IMR-90 (cell line): ENCODE data around the gene SPAG7. TPM values are rescaled to one million over a fixed set of nuclear protein-coding genes. Genes with fewer than 3 reads are reported as not detected.

Experiments
- ATAC-seq: fragments of 200-7000 bp; cut with Tn5 transposase; 2 replicates; pipeline ENCODE4 v1.9.1; 2020; ENCODE audit warnings: low read depth, mild to moderate bottlenecking, moderate library complexity
- BruUV-seq: library from RNA; stranded (reverse); fragments of 400-500 nt; replicated peaks from 2 replicates; lab custom pipeline; 2021; lab: Mats Ljungman, UMichigan
- CTCF ChIA-PET: fragments of 300-600 bp; formaldehyde crosslinking; extraction: SDS; loops from one replicate; lab custom pipeline; 2021; ENCODE audit warnings: antibody characterized with exemption; lab: Yijun Ruan, JAX
- POLR2A ChIA-PET: fragments of 300-600 bp; sonication (Branson Sonifier 250); formaldehyde crosslinking; loops from one replicate; lab custom pipeline; 2022; ENCODE audit warnings: antibody characterized with exemption; ENCODE audit not compliant: unreplicated experiment; lab: Charles Lee
- DNase-seq: peaks from one replicate; pipeline ENCODE4 v3.0.0; 2013
- H2AFZ ChIP-seq: replicated peaks from 2 replicates; pipeline ENCODE3; 2013; ENCODE audit warnings: low read length, mild to moderate bottlenecking; ENCODE audit not compliant: poor library complexity
- H2AK5ac ChIP-seq: 2 replicates; pipeline ENCODE4 v1.6.1; 2013; ENCODE audit warnings: low read depth, low read length, inconsistent platforms
- H2AK9ac ChIP-seq: replicated peaks from 2 replicates; pipeline ENCODE3; 2013; ENCODE audit warnings: mild to moderate bottlenecking, low read depth, low read length, moderate library complexity; ENCODE audit not compliant: poor library complexity
- H2BK120ac ChIP-seq: 2 replicates; pipeline ENCODE4 v1.6.1; 2013; ENCODE audit warnings: low read depth, low read length, inconsistent platforms
- H2BK15ac ChIP-seq: 3 replicates; pipeline ENCODE4 v1.6.1; 2013; ENCODE audit warnings: low read depth, low read length, inconsistent platforms
- H2BK20ac ChIP-seq: 2 replicates; pipeline ENCODE4 v1.6.1; 2013; ENCODE audit warnings: low read depth, mild to moderate bottlenecking, inconsistent platforms, low read length, moderate library complexity
- H2BK5ac ChIP-seq: 2 replicates; pipeline ENCODE4 v1.6.1; 2013; ENCODE audit warnings: mild to moderate bottlenecking, low read depth, low read length, inconsistent platforms; ENCODE audit not compliant: poor library complexity, severe bottlenecking
- H3K14ac ChIP-seq: replicated peaks from 2 replicates; pipeline ENCODE4 v1.6.1; 2013; ENCODE audit warnings: low read depth, low read length, inconsistent platforms
- H3K18ac ChIP-seq: 2 replicates; pipeline ENCODE4 v1.6.1; 2013; ENCODE audit warnings: low read depth, low read length, control low read depth
- H3K23ac ChIP-seq: 2 replicates; pipeline ENCODE4 v1.6.1; 2013; ENCODE audit warnings: low read depth, low read length, inconsistent platforms
- H3K27ac ChIP-seq: 2 replicates; pipeline ENCODE4 v1.5.1; 2013; ENCODE audit warnings: mild to moderate bottlenecking, control low read depth, low read length; ENCODE audit not compliant: insufficient read depth
- H3K27me3 ChIP-seq: 2 replicates; pipeline ENCODE4 v1.6.1; 2013; ENCODE audit warnings: low read length; ENCODE audit not compliant: control insufficient read depth, insufficient read depth
- H3K36me3 ChIP-seq: 2 replicates; pipeline ENCODE4 v1.6.1; 2013; ENCODE audit warnings: low read length, mixed read lengths; ENCODE audit not compliant: control insufficient read depth, insufficient read depth
- H3K4ac ChIP-seq: 2 replicates; pipeline ENCODE4 v1.6.1; 2013; ENCODE audit warnings: low read depth, low read length, inconsistent platforms
- H3K4me1 ChIP-seq: 2 replicates; pipeline ENCODE4 v1.6.1; 2013; ENCODE audit warnings: low read length, mixed read lengths; ENCODE audit not compliant: control insufficient read depth, insufficient read depth
- H3K4me2 ChIP-seq: 2 replicates; pipeline ENCODE4 v1.6.1; 2013; ENCODE audit warnings: low read depth, mild to moderate bottlenecking, control low read depth, low read length, moderate library complexity
- H3K4me3 ChIP-seq: 2 replicates; pipeline ENCODE4 v1.5.1; 2013; ENCODE audit warnings: low read depth, mild to moderate bottlenecking, control low read depth, low read length, moderate library complexity; ENCODE audit not compliant: insufficient read depth
- H3K56ac ChIP-seq: 2 replicates; pipeline ENCODE4 v1.6.1; 2013; ENCODE audit warnings: low read length, inconsistent platforms; ENCODE audit not compliant: insufficient read depth; ENCODE audit errors: extremely low read depth
- H3K79me1 ChIP-seq, 2 experiments: 2 replicates each; pipeline ENCODE4 v1.6.1; 2013; ENCODE audit warnings: low read length in 2 of 2, inconsistent platforms in 1 of 2, low read depth in 1 of 2
- H3K9ac ChIP-seq: 2 replicates; pipeline ENCODE4 v1.6.1; 2013; ENCODE audit warnings: low read depth, low read length, control low read depth
- H3K9me1 ChIP-seq: 2 replicates; pipeline ENCODE4 v1.6.1; 2013; ENCODE audit warnings: low read length, inconsistent platforms; ENCODE audit not compliant: insufficient read depth
- H3K9me3 ChIP-seq: 2 replicates; pipeline ENCODE4 v1.6.1; 2013; ENCODE audit warnings: low read length; ENCODE audit not compliant: control insufficient read depth, insufficient read depth
- H4K20me1 ChIP-seq: 2 replicates; pipeline ENCODE4 v1.6.1; 2013; ENCODE audit warnings: low read length, inconsistent platforms; ENCODE audit not compliant: insufficient read depth
- H4K5ac ChIP-seq: 2 replicates; pipeline ENCODE4 v1.6.1; 2013; ENCODE audit warnings: mild to moderate bottlenecking, low read depth, low read length, control low read depth
- H4K8ac ChIP-seq, 2 experiments: 2 replicates each; pipeline ENCODE4 v1.6.1; 2013; ENCODE audit warnings: low read depth in 2 of 2, low read length in 2 of 2, control low read depth in 1 of 2, inconsistent platforms in 1 of 2
- H4K91ac ChIP-seq: 2 replicates; pipeline ENCODE4 v1.6.1; 2013; ENCODE audit warnings: low read depth, low read length, inconsistent platforms; ENCODE audit not compliant: insufficient read depth
- BHLHE40 ChIP-seq: fragments of 150-350 bp; IDR thresholded peaks from 2 replicates; pipeline ENCODE4 v1.6.1; 2016; ENCODE audit warnings: mild to moderate bottlenecking, low read depth, low read length
- CEBPB ChIP-seq: IDR thresholded peaks from 2 replicates; pipeline ENCODE4 v1.6.1; 2012; ENCODE audit warnings: low read depth, low read length, improper control_type of control experiment
- CHD1 ChIP-seq: IDR thresholded peaks from 2 replicates; pipeline ENCODE4 v1.6.1; 2012; ENCODE audit warnings: low read depth, low read length, improper control_type of control experiment
- FOS ChIP-seq: fragments of 150-350 bp; IDR thresholded peaks from 2 replicates; pipeline ENCODE4 v1.6.1; 2016; ENCODE audit warnings: low read depth, low read length
- MAZ ChIP-seq: IDR thresholded peaks from 2 replicates; pipeline ENCODE4 v1.6.1; 2012; ENCODE audit warnings: low read depth, mild to moderate bottlenecking, low read length, improper control_type of control experiment, moderate library complexity, borderline replicate concordance
- MXI1 ChIP-seq: IDR thresholded peaks from 2 replicates; pipeline ENCODE4 v1.6.1; 2012; ENCODE audit warnings: low read depth, mild to moderate bottlenecking, low read length, moderate library complexity, borderline replicate concordance
- NFE2L2 ChIP-seq: fragments of 150-350 bp; IDR thresholded peaks from 2 replicates; pipeline ENCODE4 v1.6.1; 2016; ENCODE audit warnings: low read depth, mild to moderate bottlenecking, low read length
- POLR2A ChIP-seq: IDR thresholded peaks from 2 replicates; pipeline ENCODE4 v1.6.1; 2012; ENCODE audit warnings: mild to moderate bottlenecking, low read depth, low read length
- RAD21 ChIP-seq: IDR thresholded peaks from 2 replicates; pipeline ENCODE4 v1.6.1; 2012; ENCODE audit warnings: low read length, improper control_type of control experiment
- RCOR1 ChIP-seq: IDR thresholded peaks from 2 replicates; pipeline ENCODE4 v1.6.1; 2012; ENCODE audit warnings: mild to moderate bottlenecking, low read length, improper control_type of control experiment; ENCODE audit not compliant: insufficient replicate concordance
- RFX5 ChIP-seq: IDR thresholded peaks from 2 replicates; pipeline ENCODE4 v1.8.0; 2012; ENCODE audit warnings: low read depth, mild to moderate bottlenecking, low read length, moderate library complexity
- SMC3 ChIP-seq: fragments of 150-350 bp; IDR thresholded peaks from 2 replicates; pipeline ENCODE4 v1.6.1; 2016; ENCODE audit warnings: low read depth, mild to moderate bottlenecking, antibody characterized with exemption, low read length, moderate library complexity
- WGBS, 2 experiments: methylation state at CpG; one replicate each; pipeline versions ENCODE4 v1.1.5 to v1.1.7; 2013; ENCODE audit warnings: missing lambda C conversion rate in 2 of 2; ENCODE audit not compliant: insufficient read length in 1 of 2; ENCODE audit errors: extremely low coverage in 2 of 2; 5-methylcytosine and 5-hydroxymethylcytosine counted together
- dilution Hi-C: fragments of 300-500 bp; cut with HindIII; formaldehyde crosslinking; loops from one replicate; pipeline ENCODE4 v1.14.3; 2018; ENCODE audit warnings: low sequenced_read_pairs; ENCODE audit not compliant: unreplicated experiment
- in situ Hi-C: fragments of 300-500 bp; cut with MboI; formaldehyde crosslinking; loops from 3 replicates; pipeline ENCODE4 v1.14.3; 2019; ENCODE audit warnings: low sequenced_read_pairs, inconsistent platforms, mixed read lengths
- intact Hi-C: fragments of 100-400 bp; cut with micrococcal nuclease; formaldehyde crosslinking; loops from 2 replicates; pipeline ENCODE4 v1.10.0; 2022
- polyA plus RNA-seq, 3 experiments: library from polyadenylated mRNA; depleted of rRNA; stranded (reverse); fragments of >200 nt; gene quantifications; 2 replicates each; pipeline ENCODE4 v1.2.3, GENCODE V29; 2012; ENCODE audit warnings: low replicate concordance in 1 of 3
- total RNA-seq: library from RNA; depleted of rRNA; stranded (reverse); fragments of >200 nt; gene quantifications from 2 replicates; pipeline ENCODE4 v1.2.3, GENCODE V29; 2012
- TF ChIP-seq, protein P1 (sequence below): fragments of 150-350 bp; IDR thresholded peaks from 2 replicates; pipeline ENCODE4 v1.6.1; 2016; ENCODE audit warnings: low read depth, mild to moderate bottlenecking, low read length, moderate library complexity, borderline replicate concordance
- TF ChIP-seq, protein P2 (sequence below): conservative IDR thresholded peaks from 2 replicates; pipeline ENCODE4 v1.5.1; 2012; ENCODE audit warnings: mild to moderate bottlenecking, low read depth, low read length, improper control_type of control experiment
- TF ChIP-seq, protein P3 (sequence below): fragments of 150-350 bp; IDR thresholded peaks from 2 replicates; pipeline ENCODE4 v1.6.1; 2017; ENCODE audit warnings: mild to moderate bottlenecking, antibody characterized with exemption, low read length, low read depth

SPAG7 gene
- total and polyA plus RNA-seq, 2 of the 4 experiments (the other 2 are of a cell fraction) = 50.2 to 108 TPM

DNA sequence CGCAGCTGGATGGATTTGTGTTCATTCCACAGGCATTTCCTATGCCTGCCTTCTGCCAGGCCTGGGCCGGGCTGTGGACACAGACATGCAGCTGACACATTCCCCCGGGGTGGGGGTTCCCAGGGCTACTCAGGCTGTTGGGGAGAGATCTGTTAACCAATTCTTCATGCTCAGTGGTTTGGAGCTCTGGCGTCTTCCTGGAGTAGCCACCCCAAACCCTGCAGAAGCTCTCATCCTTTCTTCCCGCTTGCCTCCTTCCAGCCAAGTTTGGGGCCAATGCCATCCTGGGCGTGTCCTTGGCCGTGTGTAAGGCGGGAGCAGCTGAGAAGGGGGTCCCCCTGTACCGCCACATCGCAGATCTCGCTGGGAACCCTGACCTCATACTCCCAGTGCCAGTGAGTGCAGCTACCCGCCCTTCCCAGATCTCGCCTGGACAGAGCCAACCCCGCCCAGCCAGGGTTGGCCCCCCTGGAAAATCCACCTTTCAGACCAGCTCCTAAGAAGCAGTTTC, 14.1 kb downstream of the SPAG7 start:
- DNase-seq (peak; percentile 76), ATAC-seq (peak; percentile 12)
- WGBS, 2 experiments = 40% methylated on average over 3 of the region's 14 CpGs; no CpG with 5 or more reads in 1 of the 2 experiments
- ChIA-PET POLR2A (interaction anchor here (0.7 to 1.2 kb wide), 2 partner anchors 9 to 14 kb away, joined by 3 to 8 read pairs; partner anchors contain the start of gene SPAG7), CTCF (interaction anchor here (0.7 kb wide), 1 partner anchor 78 kb away, joined by 3 read pairs; no protein-coding TSS in a partner anchor)
- H3K27me3 ChIP-seq = no peaks in the 10 kb centered on the region
- H2AFZ ChIP-seq = peak overlapping the region; percentile 84
- dilution Hi-C loops (no loop called here), intact Hi-C loops (no loop called here), in situ Hi-C loops (no loop called here)
- peak overlapping the region; percentile 56 to 91; a peak in 3 of 4 replicates for H4K8ac ChIP-seq
- peaks cover 27% of the 10 kb centered on the region; the same call in 1 of the 2 replicates for H3K9me1 ChIP-seq
- H2AK9ac ChIP-seq = peak overlapping the region; percentile 89
- H2AK5ac ChIP-seq = peak overlapping the region; percentile 86
- peak overlapping the region; percentile 54; the same call in 1 of the 2 replicates for H3K23ac ChIP-seq
- peaks cover 2% of the 10 kb centered on the region for H4K20me1 ChIP-seq
- no peaks in the 10 kb centered on the region for H3K9me3 ChIP-seq
- peak overlapping the region; percentile 79 for H3K27ac ChIP-seq
- no peak overlapping the region for H3K4me2 ChIP-seq
- H3K4me3 ChIP-seq = no peak overlapping the region
- H3K36me3 ChIP-seq = peaks cover 2% of the 10 kb centered on the region
- H2BK15ac ChIP-seq = peak overlapping the region; percentile 42; the same call in 1 of the 3 replicates
- H3K9ac ChIP-seq = no peak overlapping the region; the same call in 1 of the 2 replicates
- H2BK120ac ChIP-seq = peak overlapping the region; percentile 94
- peaks cover 28% of the 10 kb centered on the region for H3K4me1 ChIP-seq
- no TSS peak for BruUV-seq
- peak overlapping the region; percentile 78 for H4K91ac ChIP-seq
- peak overlapping the region; percentile 28 for H3K18ac ChIP-seq
- H3K79me1 ChIP-seq = peaks cover 12 to 27% of the 10 kb centered on the region in 2 experiments; a peak in 3 of 4 replicates
- peak overlapping the region; percentile 82 for H2BK20ac ChIP-seq
- peak overlapping the region; percentile 96 for H3K14ac ChIP-seq
- H3K56ac ChIP-seq = no peak overlapping the region
- H2BK5ac ChIP-seq = peak overlapping the region; percentile 88
- H4K5ac ChIP-seq = peak overlapping the region; percentile 58
- peak overlapping the region; percentile 90 for H3K4ac ChIP-seq
- no peak for TF ChIP-seq RCOR1
- no peak for TF ChIP-seq RAD21
- TF ChIP-seq MXI1 = no peak
- no peak for TF ChIP-seq NFE2L2
- no peak for TF ChIP-seq CHD1
- TF ChIP-seq CEBPB = no peak
- TF ChIP-seq, protein P1, sequence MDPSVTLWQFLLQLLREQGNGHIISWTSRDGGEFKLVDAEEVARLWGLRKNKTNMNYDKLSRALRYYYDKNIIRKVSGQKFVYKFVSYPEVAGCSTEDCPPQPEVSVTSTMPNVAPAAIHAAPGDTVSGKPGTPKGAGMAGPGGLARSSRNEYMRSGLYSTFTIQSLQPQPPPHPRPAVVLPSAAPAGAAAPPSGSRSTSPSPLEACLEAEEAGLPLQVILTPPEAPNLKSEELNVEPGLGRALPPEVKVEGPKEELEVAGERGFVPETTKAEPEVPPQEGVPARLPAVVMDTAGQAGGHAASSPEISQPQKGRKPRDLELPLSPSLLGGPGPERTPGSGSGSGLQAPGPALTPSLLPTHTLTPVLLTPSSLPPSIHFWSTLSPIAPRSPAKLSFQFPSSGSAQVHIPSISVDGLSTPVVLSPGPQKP = no peak
- no peak for TF ChIP-seq POLR2A
- TF ChIP-seq, protein P2, sequence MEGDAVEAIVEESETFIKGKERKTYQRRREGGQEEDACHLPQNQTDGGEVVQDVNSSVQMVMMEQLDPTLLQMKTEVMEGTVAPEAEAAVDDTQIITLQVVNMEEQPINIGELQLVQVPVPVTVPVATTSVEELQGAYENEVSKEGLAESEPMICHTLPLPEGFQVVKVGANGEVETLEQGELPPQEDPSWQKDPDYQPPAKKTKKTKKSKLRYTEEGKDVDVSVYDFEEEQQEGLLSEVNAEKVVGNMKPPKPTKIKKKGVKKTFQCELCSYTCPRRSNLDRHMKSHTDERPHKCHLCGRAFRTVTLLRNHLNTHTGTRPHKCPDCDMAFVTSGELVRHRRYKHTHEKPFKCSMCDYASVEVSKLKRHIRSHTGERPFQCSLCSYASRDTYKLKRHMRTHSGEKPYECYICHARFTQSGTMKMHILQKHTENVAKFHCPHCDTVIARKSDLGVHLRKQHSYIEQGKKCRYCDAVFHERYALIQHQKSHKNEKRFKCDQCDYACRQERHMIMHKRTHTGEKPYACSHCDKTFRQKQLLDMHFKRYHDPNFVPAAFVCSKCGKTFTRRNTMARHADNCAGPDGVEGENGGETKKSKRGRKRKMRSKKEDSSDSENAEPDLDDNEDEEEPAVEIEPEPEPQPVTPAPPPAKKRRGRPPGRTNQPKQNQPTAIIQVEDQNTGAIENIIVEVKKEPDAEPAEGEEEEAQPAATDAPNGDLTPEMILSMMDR = no peak
- no peak for TF ChIP-seq SMC3
- TF ChIP-seq MAZ = peak; percentile 82
- no peak for TF ChIP-seq FOS
- TF ChIP-seq, protein P3, sequence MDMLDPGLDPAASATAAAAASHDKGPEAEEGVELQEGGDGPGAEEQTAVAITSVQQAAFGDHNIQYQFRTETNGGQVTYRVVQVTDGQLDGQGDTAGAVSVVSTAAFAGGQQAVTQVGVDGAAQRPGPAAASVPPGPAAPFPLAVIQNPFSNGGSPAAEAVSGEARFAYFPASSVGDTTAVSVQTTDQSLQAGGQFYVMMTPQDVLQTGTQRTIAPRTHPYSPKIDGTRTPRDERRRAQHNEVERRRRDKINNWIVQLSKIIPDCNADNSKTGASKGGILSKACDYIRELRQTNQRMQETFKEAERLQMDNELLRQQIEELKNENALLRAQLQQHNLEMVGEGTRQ = no peak
- TF ChIP-seq RFX5 = no peak
- 0 out of 2 replicates have a peak, but pooled peaks have one; percentile 2 for TF ChIP-seq BHLHE40
